Mesenteric fat pad (tissue), 1 donor: Measurements from ENCODE around the gene GUCY1A2. TPM values are rescaled to one million over a fixed set of nuclear protein-coding genes. Genes with fewer than 3 reads are reported as not detected.
"Not testable (repeated sequence)": the region's sequence is repeated elsewhere in the genome, so short reads cannot be mapped to it uniquely, and the experiment has no call there.

Experiments
- DNase-seq: peaks from one replicate; pipeline ENCODE4 v3.0.0-alpha.2; 2020; ENCODE audit warnings: low spot score
- long read RNA-seq: library from polyadenylated mRNA; unstranded; transcript quantifications from one replicate; pipeline ENCODE4 v2.0.0, GENCODE V29; 2020
- total RNA-seq: library from RNA; stranded (reverse); fragmentation: NEBNext Ultra II Directional; extraction: Animal tissue kit (Norgen Biotek cat#: 25700); gene quantifications from one replicate; pipeline ENCODE4 v1.2.1, GENCODE V29; 2021
- donor health status: DM: yes; HTN: yes; CAD: no.

Gene GUCY1A2
- 6.9 TPM for total RNA-seq
- long read RNA-seq = 0 reads

- no peak for DNase-seq
Measured at GRCh38 chr11:107018219-107018901, at the start of gene GUCY1A2. TSS of gene GUCY1A2 (minus strand) at chr11:107018476. CDS start at chr11:107018055, 421 bp downstream.

GRCh38 chr11:107054391-107054790 lies 36.1 kb upstream of the GUCY1A2 start:
- DNase-seq = no peak

GRCh38 chr11:107051332-107051731 lies 33.1 kb upstream of the GUCY1A2 start:
- not testable (repeated sequence) for DNase-seq

- DNase-seq = not testable (repeated sequence)
Measured at GRCh38 chr11:107050899-107051298, 32.6 kb upstream of the GUCY1A2 start.

- DNase-seq = no peak
Measured at GRCh38 chr11:107050121-107050520, 31.8 kb upstream of the GUCY1A2 start.

- no peak for DNase-seq
Measured at GRCh38 chr11:107044503-107044902, 26.2 kb upstream of the GUCY1A2 start.

- DNase-seq = no peak
Measured at GRCh38 chr11:107043242-107044006, 25.1 kb upstream of the GUCY1A2 start.

GRCh38 chr11:107042748-107043147 lies 24.5 kb upstream of the GUCY1A2 start:
- no peak for DNase-seq

- no peak for DNase-seq
Measured at GRCh38 chr11:107041088-107041444, 22.8 kb upstream of the GUCY1A2 start.

- DNase-seq = no peak
Measured at GRCh38 chr11:107040433-107041087, 22.3 kb upstream of the GUCY1A2 start.

- no peak for DNase-seq
Measured at GRCh38 chr11:107025673-107026072, 7.4 kb upstream of the GUCY1A2 start.

GRCh38 chr11:107020594-107020993 lies 2.3 kb upstream of the GUCY1A2 start:
- DNase-seq = no peak

GRCh38 chr11:107018902-107019493 lies 722 bp upstream of the GUCY1A2 start:
- peak; percentile 87 for DNase-seq

- DNase-seq = peak; percentile 87
Measured at GRCh38 chr11:107017433-107018218, 650 bp downstream of the GUCY1A2 start.

GRCh38 chr11:107017104-107017432 lies 1.2 kb downstream of the GUCY1A2 start:
- DNase-seq = no peak

- no peak for DNase-seq
Measured at GRCh38 chr11:107014871-107015270, 3.4 kb downstream of the GUCY1A2 start.

GRCh38 chr11:107011977-107012376 lies 6.3 kb downstream of the GUCY1A2 start:
- no peak for DNase-seq

- DNase-seq = no peak
Measured at GRCh38 chr11:107009190-107009589, 9.1 kb downstream of the GUCY1A2 start.

GRCh38 chr11:107006076-107006833 lies 12.0 kb downstream of the GUCY1A2 start:
- no peak for DNase-seq

- no peak for DNase-seq
Measured at GRCh38 chr11:106999196-106999595, 19.1 kb downstream of the GUCY1A2 start.

- no peak for DNase-seq
Measured at GRCh38 chr11:106998916-106999188, 19.4 kb downstream of the GUCY1A2 start.
